Sigmoid colon (tissue), 3 donors: ENCODE results near the gene CLECL1.

Source experiments
- POLR2A ChIP-seq, 2 donors: fragments of 450-650 bp; IDR thresholded peaks; one replicate each; pipeline ENCODE4 v1.6.1; 2016; ENCODE audit warnings: antibody characterized with exemption in 2 of 2, mild to moderate bottlenecking in 2 of 2, moderate library complexity in 2 of 2
- TF ChIP-seq, protein P1 (sequence below), 4 experiments: fragments of 450-650 bp in 3 of 4; fragments of 200-600 bp in 1 of 4; IDR thresholded peaks; one replicate each; pipeline ENCODE4 v1.5.1; 2016 to 2019; ENCODE audit warnings: antibody characterized with exemption in 4 of 4, mild to moderate bottlenecking in 3 of 4, moderate library complexity in 2 of 4

DNA sequence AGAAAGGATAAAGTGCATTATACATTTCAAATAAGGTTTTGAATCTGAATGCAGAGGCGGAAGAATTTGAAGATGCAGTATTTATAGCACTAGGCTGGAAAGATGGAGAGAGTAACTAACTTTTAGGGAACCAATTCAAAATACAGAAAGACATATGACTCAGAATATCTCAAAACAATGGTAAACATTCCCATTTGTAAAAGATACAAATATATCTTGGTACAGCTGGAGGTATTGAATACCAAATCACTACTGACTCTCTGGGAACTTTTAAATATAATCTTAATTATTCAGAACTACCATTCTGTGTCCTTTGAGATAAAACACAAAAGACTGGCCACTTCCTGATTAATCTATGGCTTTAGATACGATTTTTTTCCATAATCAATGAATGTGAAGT is 22.7 kb upstream of the CLECL1 start:
- TF ChIP-seq, protein P1, sequence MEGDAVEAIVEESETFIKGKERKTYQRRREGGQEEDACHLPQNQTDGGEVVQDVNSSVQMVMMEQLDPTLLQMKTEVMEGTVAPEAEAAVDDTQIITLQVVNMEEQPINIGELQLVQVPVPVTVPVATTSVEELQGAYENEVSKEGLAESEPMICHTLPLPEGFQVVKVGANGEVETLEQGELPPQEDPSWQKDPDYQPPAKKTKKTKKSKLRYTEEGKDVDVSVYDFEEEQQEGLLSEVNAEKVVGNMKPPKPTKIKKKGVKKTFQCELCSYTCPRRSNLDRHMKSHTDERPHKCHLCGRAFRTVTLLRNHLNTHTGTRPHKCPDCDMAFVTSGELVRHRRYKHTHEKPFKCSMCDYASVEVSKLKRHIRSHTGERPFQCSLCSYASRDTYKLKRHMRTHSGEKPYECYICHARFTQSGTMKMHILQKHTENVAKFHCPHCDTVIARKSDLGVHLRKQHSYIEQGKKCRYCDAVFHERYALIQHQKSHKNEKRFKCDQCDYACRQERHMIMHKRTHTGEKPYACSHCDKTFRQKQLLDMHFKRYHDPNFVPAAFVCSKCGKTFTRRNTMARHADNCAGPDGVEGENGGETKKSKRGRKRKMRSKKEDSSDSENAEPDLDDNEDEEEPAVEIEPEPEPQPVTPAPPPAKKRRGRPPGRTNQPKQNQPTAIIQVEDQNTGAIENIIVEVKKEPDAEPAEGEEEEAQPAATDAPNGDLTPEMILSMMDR (IDR thresholded peaks at IDR 0.05) = no peak
- TF ChIP-seq POLR2A (IDR thresholded peaks at IDR 0.05) = no peak
